ENCODE data around the gene VASH2.

Gene VASH2

DNA sequence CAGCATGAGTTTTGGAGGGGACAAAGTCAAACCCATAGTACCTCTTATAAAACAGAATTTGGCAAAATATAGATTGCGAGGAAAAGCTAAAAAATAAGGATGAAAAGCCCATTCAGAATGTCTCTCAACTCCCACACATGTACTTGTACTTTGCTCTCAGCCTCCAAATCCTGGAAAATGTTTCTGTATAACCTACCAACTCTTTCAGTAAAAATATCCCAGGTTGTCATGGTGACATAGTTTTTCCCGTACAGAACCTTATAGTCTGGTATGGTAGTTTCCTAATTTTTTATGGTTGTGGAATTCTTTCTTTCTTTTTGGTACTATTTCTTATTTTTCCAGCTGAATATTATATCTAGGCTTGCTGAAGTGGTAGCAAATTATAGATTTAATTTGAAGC lies 85.2 kb downstream of the VASH2 start:
- DNase-seq (ENCODE audit: low read depth in 3 of 3): no peak
